ENCODE data around the gene NTMT2. TPM values are rescaled to one million over a fixed set of nuclear protein-coding genes. Genes with fewer than 3 reads are reported as not detected.

Gene NTMT2
- total and polyA plus RNA-seq, 4 donors, result not detected

DNA sequence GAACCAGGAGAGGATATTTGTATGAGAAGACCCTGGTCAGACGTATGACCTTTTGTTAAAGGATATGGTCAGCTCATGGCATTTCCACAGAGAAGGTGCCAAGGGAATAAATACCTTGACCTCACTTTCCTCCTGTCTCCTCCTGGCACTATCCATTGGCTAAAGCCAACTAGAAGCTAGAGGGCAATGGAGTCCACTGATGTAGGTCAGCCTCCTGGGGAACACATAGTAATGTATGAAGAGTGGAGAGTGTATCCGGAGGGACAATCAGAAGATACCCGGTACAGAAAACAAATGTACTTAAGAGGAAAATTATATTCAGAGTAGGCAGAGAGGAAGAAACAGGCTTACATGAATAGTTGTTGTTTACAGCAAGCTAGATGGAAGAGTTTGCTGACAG is 698 bp upstream of the NTMT2 start:
- Histone ChIP-seq H3K27me3 (ENCODE audit: control insufficient read depth in 3 of 3, insufficient read depth in 3 of 3, low read length in 2 of 3) (peaks cover 0 to 2% (median 0%) of the 10 kb centered on the region in 3 donors), H3K4me1 (ENCODE audit: control insufficient read depth in 5 of 5, insufficient read depth in 5 of 5, low read length in 5 of 5) (no peaks in the 10 kb centered on the region), H3K9ac (ENCODE audit: insufficient read depth in 1 of 2, low read length in 2 of 2) (no peak overlapping the region), H3K9me3 (ENCODE audit: control insufficient read depth in 4 of 4, insufficient read depth in 3 of 4, low read length in 3 of 4) (no peaks in the 10 kb centered on the region), H3K36me3 (ENCODE audit: control insufficient read depth in 4 of 4, insufficient read depth in 4 of 4, low read length in 4 of 4) (no peaks in the 10 kb centered on the region), H3K27ac (ENCODE audit: low read depth in 1 of 2, low read length in 1 of 2) (peak overlapping the region in 1 of 2 donors; percentile 89), H3K4me3 (no peak overlapping the region)
- TF ChIP-seq, protein P1, sequence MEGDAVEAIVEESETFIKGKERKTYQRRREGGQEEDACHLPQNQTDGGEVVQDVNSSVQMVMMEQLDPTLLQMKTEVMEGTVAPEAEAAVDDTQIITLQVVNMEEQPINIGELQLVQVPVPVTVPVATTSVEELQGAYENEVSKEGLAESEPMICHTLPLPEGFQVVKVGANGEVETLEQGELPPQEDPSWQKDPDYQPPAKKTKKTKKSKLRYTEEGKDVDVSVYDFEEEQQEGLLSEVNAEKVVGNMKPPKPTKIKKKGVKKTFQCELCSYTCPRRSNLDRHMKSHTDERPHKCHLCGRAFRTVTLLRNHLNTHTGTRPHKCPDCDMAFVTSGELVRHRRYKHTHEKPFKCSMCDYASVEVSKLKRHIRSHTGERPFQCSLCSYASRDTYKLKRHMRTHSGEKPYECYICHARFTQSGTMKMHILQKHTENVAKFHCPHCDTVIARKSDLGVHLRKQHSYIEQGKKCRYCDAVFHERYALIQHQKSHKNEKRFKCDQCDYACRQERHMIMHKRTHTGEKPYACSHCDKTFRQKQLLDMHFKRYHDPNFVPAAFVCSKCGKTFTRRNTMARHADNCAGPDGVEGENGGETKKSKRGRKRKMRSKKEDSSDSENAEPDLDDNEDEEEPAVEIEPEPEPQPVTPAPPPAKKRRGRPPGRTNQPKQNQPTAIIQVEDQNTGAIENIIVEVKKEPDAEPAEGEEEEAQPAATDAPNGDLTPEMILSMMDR (IDR thresholded peaks at IDR 0.05; ENCODE audit: control extremely low read depth, extremely low read depth), result no peak
- DNase-seq (no peak), ATAC-seq (ENCODE audit: insufficient read depth, low FRiP score) (no peak)
- WGBS, 2 donors, result 86 to 91% methylated on average over 3 of the region's 3 CpGs

DNA sequence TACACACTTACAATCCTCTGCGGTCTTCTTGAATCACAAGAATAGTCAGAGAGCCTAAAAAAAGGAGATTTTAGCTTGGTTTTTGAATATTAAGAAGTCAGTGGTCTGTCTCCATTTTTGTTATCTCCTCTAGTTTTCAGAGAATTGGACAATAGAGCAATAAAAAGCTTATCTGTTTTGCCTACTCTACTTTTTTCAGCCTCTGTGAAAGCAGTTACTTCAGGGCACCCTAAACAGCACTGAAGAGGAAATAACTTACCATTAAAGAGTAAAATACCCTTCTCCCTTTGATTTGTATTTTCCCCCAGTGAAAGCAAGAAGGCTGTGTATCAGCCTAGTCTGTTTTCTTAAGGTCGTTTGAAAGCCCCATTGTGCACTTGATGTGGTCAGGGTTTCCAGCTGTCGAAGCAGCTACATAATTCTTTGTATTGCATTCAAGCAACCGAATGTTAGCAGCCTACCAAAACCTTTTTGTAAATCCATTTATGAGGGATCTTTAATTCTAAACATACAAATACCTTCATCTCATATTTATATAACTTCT is 1.0 kb downstream of the NTMT2 start:
- H3K4me1 ChIP-seq (ENCODE audit: control insufficient read depth in 5 of 5, insufficient read depth in 5 of 5, low read length in 5 of 5), result no peaks in the 10 kb centered on the region
- H3K36me3 ChIP-seq (ENCODE audit: control insufficient read depth in 4 of 4, insufficient read depth in 4 of 4, low read length in 4 of 4), result no peaks in the 10 kb centered on the region
- DNase-seq (no peak), ATAC-seq (ENCODE audit: insufficient read depth, low FRiP score) (no peak)
- peaks cover 0 to 2% (median 0%) of the 10 kb centered on the region in 3 donors for H3K27me3 ChIP-seq (ENCODE audit: control insufficient read depth in 3 of 3, insufficient read depth in 3 of 3, low read length in 2 of 3)
- TF ChIP-seq, protein P1 (IDR thresholded peaks at IDR 0.05; ENCODE audit: control extremely low read depth, extremely low read depth), result no peak
- no peaks in the 10 kb centered on the region for H3K9me3 ChIP-seq (ENCODE audit: control insufficient read depth in 4 of 4, insufficient read depth in 3 of 4, low read length in 3 of 4)
- H3K4me3 ChIP-seq, result no peak overlapping the region
- H3K27ac ChIP-seq (ENCODE audit: low read depth in 1 of 2, low read length in 1 of 2), result peak overlapping the region in 1 of 2 donors; percentile 89
- no peak overlapping the region for H3K9ac ChIP-seq (ENCODE audit: insufficient read depth in 1 of 2, low read length in 2 of 2)
- 45 to 48% methylated on average over 4 of the region's 4 CpGs for WGBS, 2 donors

DNA sequence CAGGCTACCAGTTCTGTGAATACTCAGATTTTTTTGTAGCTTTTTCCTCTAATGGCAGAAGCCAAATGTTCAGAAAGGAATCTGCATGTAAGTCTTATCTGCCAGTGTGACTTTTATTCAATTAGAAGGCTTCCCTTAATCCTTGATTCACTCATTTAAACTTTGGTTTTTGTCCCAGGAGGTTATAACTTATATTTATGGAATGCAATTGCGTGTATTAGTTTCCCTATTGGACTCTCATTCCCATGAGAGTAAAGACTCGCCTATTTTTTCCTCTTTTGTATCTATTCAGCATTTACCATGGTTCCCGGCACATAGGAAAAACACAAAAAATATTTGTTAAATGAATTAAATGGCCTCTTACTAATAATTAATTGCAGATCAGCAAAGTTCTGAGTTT is 3.5 kb downstream of the NTMT2 start:
- no peak for ATAC-seq (ENCODE audit: insufficient read depth, low FRiP score)
- no peak for DNase-seq
- TF ChIP-seq, protein P1 (IDR thresholded peaks at IDR 0.05; ENCODE audit: control extremely low read depth, extremely low read depth), result no peak
- 53 to 70% methylated on average over 3 of the region's 3 CpGs for WGBS, 2 donors
- H3K27me3 ChIP-seq (ENCODE audit: control insufficient read depth in 3 of 3, insufficient read depth in 3 of 3, low read length in 2 of 3), result peaks cover 0 to 2% (median 0%) of the 10 kb centered on the region in 3 donors
- H3K4me1 ChIP-seq (ENCODE audit: control insufficient read depth in 5 of 5, insufficient read depth in 5 of 5, low read length in 5 of 5), result no peaks in the 10 kb centered on the region
- no peak overlapping the region for H3K27ac ChIP-seq (ENCODE audit: low read depth in 1 of 2, low read length in 1 of 2)
- H3K4me3 ChIP-seq, result no peak overlapping the region
- H3K36me3 ChIP-seq (ENCODE audit: control insufficient read depth in 4 of 4, insufficient read depth in 4 of 4, low read length in 4 of 4), result no peaks in the 10 kb centered on the region
- no peak overlapping the region for H3K9ac ChIP-seq (ENCODE audit: insufficient read depth in 1 of 2, low read length in 2 of 2)
- peaks cover 0 to 6% (median 3%) of the 10 kb centered on the region in 4 donors for H3K9me3 ChIP-seq (ENCODE audit: control insufficient read depth in 4 of 4, insufficient read depth in 3 of 4, low read length in 3 of 4)

DNA sequence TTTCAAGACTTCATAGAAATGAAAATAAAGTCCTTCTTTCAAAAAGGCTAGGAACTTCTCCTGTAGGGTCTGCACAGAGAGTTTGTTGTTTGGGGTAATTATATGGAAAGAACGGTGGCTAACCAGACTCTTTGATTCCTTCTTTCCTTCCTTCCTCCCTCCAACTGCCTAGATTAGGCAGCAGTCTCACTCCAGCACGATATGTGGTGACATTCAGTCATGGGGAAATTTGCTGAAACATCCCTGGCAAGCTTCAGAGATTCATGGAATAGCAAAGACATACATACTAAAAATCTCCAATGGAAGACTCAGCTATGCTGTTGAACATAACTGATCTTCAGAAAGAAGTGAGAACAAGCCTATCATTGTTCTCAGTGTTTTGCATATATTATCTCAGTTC is 4.3 kb downstream of the NTMT2 start:
- no peak for DNase-seq
- 23 to 31% methylated on average over 2 of the region's 2 CpGs for WGBS, 2 donors
- H3K27me3 ChIP-seq (ENCODE audit: control insufficient read depth in 3 of 3, insufficient read depth in 3 of 3, low read length in 2 of 3), result peaks cover 0 to 2% (median 0%) of the 10 kb centered on the region in 3 donors

More for the DNA sequence above, 4.3 kb downstream of the NTMT2 start:
- ATAC-seq (ENCODE audit: insufficient read depth, low FRiP score), result no peak
- H3K36me3 ChIP-seq (ENCODE audit: control insufficient read depth in 4 of 4, insufficient read depth in 4 of 4, low read length in 4 of 4), result no peaks in the 10 kb centered on the region
- H3K4me1 ChIP-seq (ENCODE audit: control insufficient read depth in 5 of 5, insufficient read depth in 5 of 5, low read length in 5 of 5), result no peaks in the 10 kb centered on the region
- no peak overlapping the region for H3K27ac ChIP-seq (ENCODE audit: low read depth in 1 of 2, low read length in 1 of 2)
- H3K9ac ChIP-seq (ENCODE audit: insufficient read depth in 1 of 2, low read length in 2 of 2), result no peak overlapping the region
- peaks cover 0 to 6% (median 3%) of the 10 kb centered on the region in 4 donors for H3K9me3 ChIP-seq (ENCODE audit: control insufficient read depth in 4 of 4, insufficient read depth in 3 of 4, low read length in 3 of 4)
- TF ChIP-seq, protein P1 (IDR thresholded peaks at IDR 0.05; ENCODE audit: control extremely low read depth, extremely low read depth), result no peak
- no peak overlapping the region for H3K4me3 ChIP-seq

All from lung (tissue), 12 donors.